ENCODE data around the gene CUX1.

Gene CUX1

GRCh38 chr7:102085218-102085772, 267.9 kb downstream of the CUX1 start:
- no peak for DNase-seq

GRCh38 chr7:102089175-102090098, 272.0 kb downstream of the CUX1 start:
- DNase-seq = no peak

GRCh38 chr7:102093599-102094315, 276.3 kb downstream of the CUX1 start:
- DNase-seq = no peak

GRCh38 chr7:102094316-102094650, 276.9 kb downstream of the CUX1 start:
- DNase-seq = no peak

GRCh38 chr7:102095321-102096011, 278.0 kb downstream of the CUX1 start:
- no peak for DNase-seq

GRCh38 chr7:102096012-102096332, 278.5 kb downstream of the CUX1 start:
- DNase-seq = no peak

GRCh38 chr7:102096706-102097427, 279.4 kb downstream of the CUX1 start:
- DNase-seq = no peak

GRCh38 chr7:102097601-102098161, 280.3 kb downstream of the CUX1 start:
- no peak for DNase-seq

- DNase-seq = no peak
Measured at GRCh38 chr7:102098986-102099385, 281.6 kb downstream of the CUX1 start.

- DNase-seq = no peak
Measured at GRCh38 chr7:102099474-102099873, 282.0 kb downstream of the CUX1 start.

- DNase-seq = no peak
Measured at GRCh38 chr7:102101111-102101551, 283.7 kb downstream of the CUX1 start.

GRCh38 chr7:102101926-102102325, 284.5 kb downstream of the CUX1 start:
- no peak for DNase-seq

GRCh38 chr7:102103027-102103372, 285.6 kb downstream of the CUX1 start:
- DNase-seq = no peak

- no peak for DNase-seq
Measured at GRCh38 chr7:102104245-102104644, 286.8 kb downstream of the CUX1 start.

- DNase-seq = no peak
Measured at GRCh38 chr7:102106625-102107024, 289.2 kb downstream of the CUX1 start.

- DNase-seq = no peak
Measured at GRCh38 chr7:102107474-102108104, 290.2 kb downstream of the CUX1 start.

GRCh38 chr7:102111061-102112041, 293.9 kb downstream of the CUX1 start:
- no peak for DNase-seq

- no peak for DNase-seq
Measured at GRCh38 chr7:102115181-102115580, 297.8 kb downstream of the CUX1 start.

GRCh38 chr7:102115931-102116330, 298.5 kb downstream of the CUX1 start:
- no peak for DNase-seq

- no peak for DNase-seq
Measured at GRCh38 chr7:102117743-102118142, 300.3 kb downstream of the CUX1 start.

GRCh38 chr7:102119213-102119651, 301.8 kb downstream of the CUX1 start:
- DNase-seq = no peak
